Natural killer cell (primary cell): ENCODE data around the gene CSAD. TPM values are rescaled to one million over a fixed set of nuclear protein-coding genes. Genes with fewer than 3 reads are reported as not detected.

Experiments used
- ATAC-seq, 3 donors: fragments of 150-1000 bp in 2 of 3; fragments of 200-7000 bp in 1 of 3; cut with Tn5 transposase; 1 replicate in 1 of 3; 2 replicates in 2 of 3; pipeline ENCODE4 v1.10.0; 2021; ENCODE audit warnings: mild to moderate bottlenecking in 2 of 3, moderate library complexity in 2 of 3
- DNase-seq, 2 donors: peaks; one replicate each; pipeline versions ENCODE4 v3.0.0 to v3.0.0-alpha.2; 2013 to 2021; ENCODE audit warnings: mixed read lengths in 1 of 2
- H3K27ac ChIP-seq: one replicate; pipeline ENCODE4 v1.5.1; 2013; ENCODE audit warnings: mild to moderate bottlenecking, low read length
- H3K27me3 ChIP-seq: one replicate; pipeline ENCODE4 v1.6.1; 2013; ENCODE audit warnings: low read length; ENCODE audit not compliant: control insufficient read depth, insufficient read depth
- H3K36me3 ChIP-seq: one replicate; pipeline ENCODE4 v1.6.1; 2013; ENCODE audit warnings: low read length; ENCODE audit not compliant: control insufficient read depth, insufficient read depth
- H3K4me1 ChIP-seq: one replicate; pipeline ENCODE4 v1.6.1; 2013; ENCODE audit warnings: low read length; ENCODE audit not compliant: control insufficient read depth, insufficient read depth
- H3K4me3 ChIP-seq: one replicate; pipeline ENCODE4 v1.5.1; 2013; ENCODE audit warnings: low read length
- H3K9me3 ChIP-seq: one replicate; pipeline ENCODE4 v1.6.1; 2013; ENCODE audit warnings: low read length; ENCODE audit not compliant: control insufficient read depth, insufficient read depth
- H3K27ac Mint-ChIP-seq, 2 donors: one replicate each; pipeline ENCODE4 v1.8.0; 2022; ENCODE audit warnings: mild to moderate bottlenecking in 2 of 2, mixed read lengths in 2 of 2, moderate library complexity in 1 of 2
- H3K27me3 Mint-ChIP-seq, 2 donors: one replicate each; pipeline ENCODE4 v1.8.0; 2022; ENCODE audit warnings: low read depth in 2 of 2, mixed read lengths in 2 of 2
- H3K36me3 Mint-ChIP-seq: one replicate; pipeline ENCODE4 v1.8.0; 2022; ENCODE audit warnings: mixed read lengths
- H3K4me1 Mint-ChIP-seq, 2 donors: one replicate each; pipeline ENCODE4 v1.8.0; 2022; ENCODE audit warnings: mixed read lengths in 2 of 2
- H3K4me3 Mint-ChIP-seq: one replicate; pipeline ENCODE4 v1.8.0; 2022; ENCODE audit warnings: mild to moderate bottlenecking, moderate library complexity, mixed read lengths
- H3K9me3 Mint-ChIP-seq, 2 donors: one replicate each; pipeline ENCODE4 v1.8.0; 2022; ENCODE audit warnings: mixed read lengths in 2 of 2
- WGBS: methylation state at CpG from one replicate; pipeline ENCODE4 v1.1.7; 2013; ENCODE audit warnings: missing lambda C conversion rate; ENCODE audit not compliant: insufficient coverage; 5-methylcytosine and 5-hydroxymethylcytosine counted together
- intact Hi-C: fragments of 100-400 bp; cut with micrococcal nuclease; formaldehyde crosslinking; loops from one replicate; pipeline ENCODE4 v1.14.2; 2022
- total RNA-seq, 4 donors: library from RNA; stranded (reverse); fragments of 120-200 nt in 1 of 4; gene quantifications; one replicate each; pipeline versions ENCODE4 v1.2.3 to v1.2.4, GENCODE V29; 2013 to 2022
- TF ChIP-seq, protein P1 (sequence below): fragments of 200-600 bp; IDR thresholded peaks from one replicate; pipeline ENCODE4 v1.8.0; 2022; ENCODE audit warnings: antibody characterized with exemption

The CSAD gene
- total RNA-seq, 3 donors from 2014 or later (not counting 1 experiment from before 2014, with no cell fraction given) = 50.8 to 54.4 (median 53.0) TPM

DNA sequence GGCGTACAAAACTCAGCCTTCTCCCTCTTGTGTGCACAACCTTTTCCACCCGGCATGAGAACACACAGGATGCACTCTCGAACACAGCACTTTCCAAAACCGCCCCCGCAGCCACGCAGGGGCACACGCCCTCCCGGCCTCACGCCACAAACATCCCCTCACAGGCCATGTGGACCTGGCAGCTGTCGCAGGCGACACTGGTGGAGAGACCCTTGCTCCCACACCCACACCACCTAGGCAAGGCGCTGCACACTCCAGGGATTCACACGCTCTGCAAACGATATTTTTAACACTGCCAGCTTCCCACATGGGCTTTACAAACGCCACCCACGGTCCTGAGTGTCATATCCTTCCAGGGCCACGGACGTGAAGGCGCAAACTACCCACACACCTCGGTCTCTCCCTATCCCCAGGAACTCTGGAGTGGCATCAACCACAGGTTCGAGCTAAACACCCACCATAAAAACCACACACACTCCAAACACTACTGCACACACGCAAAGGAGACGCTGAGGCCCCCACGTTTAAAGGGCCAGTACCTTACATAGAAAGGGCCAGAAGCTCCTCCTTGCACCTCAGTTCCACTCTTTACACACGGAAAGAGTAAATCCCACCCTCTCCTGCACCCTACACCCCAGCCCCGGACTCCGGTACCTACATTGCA is 38.7 kb upstream of the CSAD start:
- TF ChIP-seq, protein P1, sequence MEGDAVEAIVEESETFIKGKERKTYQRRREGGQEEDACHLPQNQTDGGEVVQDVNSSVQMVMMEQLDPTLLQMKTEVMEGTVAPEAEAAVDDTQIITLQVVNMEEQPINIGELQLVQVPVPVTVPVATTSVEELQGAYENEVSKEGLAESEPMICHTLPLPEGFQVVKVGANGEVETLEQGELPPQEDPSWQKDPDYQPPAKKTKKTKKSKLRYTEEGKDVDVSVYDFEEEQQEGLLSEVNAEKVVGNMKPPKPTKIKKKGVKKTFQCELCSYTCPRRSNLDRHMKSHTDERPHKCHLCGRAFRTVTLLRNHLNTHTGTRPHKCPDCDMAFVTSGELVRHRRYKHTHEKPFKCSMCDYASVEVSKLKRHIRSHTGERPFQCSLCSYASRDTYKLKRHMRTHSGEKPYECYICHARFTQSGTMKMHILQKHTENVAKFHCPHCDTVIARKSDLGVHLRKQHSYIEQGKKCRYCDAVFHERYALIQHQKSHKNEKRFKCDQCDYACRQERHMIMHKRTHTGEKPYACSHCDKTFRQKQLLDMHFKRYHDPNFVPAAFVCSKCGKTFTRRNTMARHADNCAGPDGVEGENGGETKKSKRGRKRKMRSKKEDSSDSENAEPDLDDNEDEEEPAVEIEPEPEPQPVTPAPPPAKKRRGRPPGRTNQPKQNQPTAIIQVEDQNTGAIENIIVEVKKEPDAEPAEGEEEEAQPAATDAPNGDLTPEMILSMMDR = no peak
- intact Hi-C loops = no loop called here

DNA sequence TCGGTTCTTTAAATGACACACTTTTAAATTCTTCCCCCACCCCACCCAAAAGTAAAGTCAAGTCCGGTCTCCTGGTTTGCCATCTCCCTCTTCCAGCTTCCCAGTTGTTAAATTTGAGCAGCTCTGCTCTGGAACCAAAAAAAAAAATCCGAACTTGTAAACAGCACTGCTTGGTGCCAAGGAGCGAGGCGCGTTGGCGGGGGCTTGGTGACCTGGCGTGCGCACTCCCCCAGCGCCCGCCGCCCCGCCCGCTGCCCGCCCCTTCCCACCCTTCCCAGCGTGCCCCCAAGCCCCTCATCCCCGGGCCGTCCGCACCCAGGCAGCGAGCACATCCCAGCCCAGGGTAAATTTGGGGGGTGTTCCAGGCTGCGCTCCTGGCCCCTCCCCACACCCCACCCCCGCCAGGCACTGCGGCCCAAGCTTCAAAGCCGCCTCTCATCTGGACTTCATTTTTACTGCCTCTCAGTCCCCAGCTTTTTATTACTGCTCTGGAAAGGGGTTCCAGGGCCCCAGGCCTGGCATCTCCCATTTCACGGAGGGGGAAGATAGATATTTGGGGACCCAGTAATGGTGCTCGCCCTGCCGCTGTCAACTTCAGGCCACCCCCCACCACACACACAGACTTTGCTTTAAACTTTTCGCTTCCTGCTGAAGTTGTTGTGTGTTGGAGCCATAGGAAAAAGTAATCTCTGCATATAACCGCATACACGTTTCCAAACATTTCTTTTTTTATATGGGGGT is 38.0 kb upstream of the CSAD start:
- H3K9me3 ChIP-seq = no peaks in the 10 kb centered on the region
- peaks cover 70 to 94% of the 10 kb centered on the region in 2 donors for H3K4me1 Mint-ChIP-seq
- no peaks in the 10 kb centered on the region for H3K27me3 ChIP-seq
- H3K4me1 ChIP-seq = peaks cover 69% of the 10 kb centered on the region
- peak overlapping the region; percentile 94 to 99 for H3K27ac Mint-ChIP-seq
- peaks cover 11% of the 10 kb centered on the region for H3K36me3 ChIP-seq
- H3K4me3 ChIP-seq = peak overlapping the region; percentile 83
- H3K27ac ChIP-seq = peak overlapping the region; percentile 100
- no peaks in the 10 kb centered on the region for H3K27me3 Mint-ChIP-seq
- intact Hi-C loops = no loop called here
- no peaks in the 10 kb centered on the region for H3K9me3 Mint-ChIP-seq
- WGBS = 88% methylated on average over 17 of the region's 30 CpGs
- H3K36me3 Mint-ChIP-seq = no peaks in the 10 kb centered on the region
- TF ChIP-seq, protein P1 = no peak
- H3K4me3 Mint-ChIP-seq = peak overlapping the region; percentile 93
- DNase-seq (no peak), ATAC-seq (no peak)

More for the DNA sequence above, 38.7 kb upstream of the CSAD start:
- H3K27me3 Mint-ChIP-seq = no peaks in the 10 kb centered on the region
- DNase-seq (peak; percentile 35 to 75), ATAC-seq (no peak)
- peak overlapping the region; percentile 94 to 99 for H3K27ac Mint-ChIP-seq
- peak overlapping the region; percentile 93 for H3K4me3 Mint-ChIP-seq
- Histone ChIP-seq H3K27ac (peak overlapping the region; percentile 100), H3K4me1 (peaks cover 76% of the 10 kb centered on the region), H3K36me3 (peaks cover 4% of the 10 kb centered on the region), H3K4me3 (peak overlapping the region; percentile 83), H3K27me3 (no peaks in the 10 kb centered on the region), H3K9me3 (no peaks in the 10 kb centered on the region)
- WGBS = 3% methylated on average over 27 of the region's 27 CpGs
- no peaks in the 10 kb centered on the region for H3K36me3 Mint-ChIP-seq
- H3K9me3 Mint-ChIP-seq = no peaks in the 10 kb centered on the region
- peaks cover 75 to 93% of the 10 kb centered on the region in 2 donors for H3K4me1 Mint-ChIP-seq

DNA sequence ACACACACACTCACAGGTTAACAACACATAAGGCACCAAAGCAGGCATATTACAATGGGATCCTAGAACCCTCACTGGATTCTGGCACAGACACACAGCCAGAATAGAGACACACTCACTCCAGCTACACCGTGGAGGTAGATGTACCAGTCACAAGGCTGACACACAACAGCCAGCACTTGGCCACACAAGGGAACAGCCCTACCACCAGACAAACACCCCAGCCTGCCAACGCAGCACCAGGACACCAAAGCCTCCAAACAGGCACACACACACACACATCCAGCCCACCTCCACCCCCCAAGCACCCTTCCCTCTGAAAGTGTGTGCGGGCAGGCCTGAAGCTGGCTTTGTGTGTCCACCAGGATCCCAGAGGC is 37.2 kb upstream of the CSAD start:
- H3K36me3 ChIP-seq = peaks cover 16% of the 10 kb centered on the region
- Mint-ChIP-seq H3K4me1 (peaks cover 74 to 94% of the 10 kb centered on the region in 2 donors), H3K27ac (peak overlapping the region; percentile 94 to 99), H3K36me3 (no peaks in the 10 kb centered on the region), H3K27me3 (no peaks in the 10 kb centered on the region), H3K9me3 (no peaks in the 10 kb centered on the region), H3K4me3 (peak overlapping the region; percentile 73)
- no peak for ATAC-seq
- TF ChIP-seq, protein P1 = no peak
- H3K27me3 ChIP-seq = no peaks in the 10 kb centered on the region
- intact Hi-C loops = no loop called here
- no peaks in the 10 kb centered on the region for H3K9me3 ChIP-seq
- peak overlapping the region; percentile 85 for H3K27ac ChIP-seq
- no peak for DNase-seq
- peaks cover 67% of the 10 kb centered on the region for H3K4me1 ChIP-seq
- H3K4me3 ChIP-seq = peak overlapping the region; percentile 2
- 65% methylated on average over 3 of the region's 3 CpGs for WGBS
